NT2/D1 (cell line): ENCODE results near the gene OR52B6.

ENCODE experiments used
- YY1 ChIP-seq: IDR thresholded peaks from 2 replicates; pipeline ENCODE4 v1.6.1; 2011; ENCODE audit not compliant: insufficient read length, insufficient read depth
- ZNF274 ChIP-seq: IDR thresholded peaks from 2 replicates; pipeline ENCODE4 v1.6.1; 2011; ENCODE audit warnings: mild to moderate bottlenecking, low read depth, low read length

DNA sequence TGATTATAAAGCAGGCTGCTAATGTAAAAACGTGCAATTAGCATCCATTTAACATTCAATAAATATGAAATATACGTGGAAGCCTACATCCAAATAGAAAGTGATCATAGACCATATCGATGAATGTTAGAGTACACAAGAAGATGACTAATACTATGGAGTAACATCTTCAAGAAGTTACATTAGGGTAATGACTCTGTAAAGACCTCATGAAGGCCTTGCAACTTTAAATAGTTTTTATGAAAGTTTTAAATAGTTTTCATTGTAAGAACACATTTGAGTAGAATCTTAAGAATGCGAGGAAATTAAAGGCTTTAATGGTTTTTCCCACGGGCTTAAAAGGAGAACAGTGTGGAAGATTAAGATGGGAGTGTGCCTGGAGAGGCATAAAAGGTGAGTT, 45.5 kb downstream of the OR52B6 start:
- TF ChIP-seq YY1, result no peak
- TF ChIP-seq ZNF274, result no peak
